Activated T-cell treated with anti-CD3 and anti-CD28 coated beads, Interleukin-2, amount 50 U/mL, for 48 hours (primary cell): ENCODE data around the gene ABCC8.

Experiments used
- DNase-seq, 2 experiments: peaks; one replicate each; pipeline ENCODE4 v3.0.0-alpha.2; 2020

The ABCC8 gene

GRCh38 chr11:17401841-17402240 is 74.8 kb downstream of the ABCC8 start:
- no peak for DNase-seq

- no peak for DNase-seq
Measured at GRCh38 chr11:17401316-17401715, 75.3 kb downstream of the ABCC8 start.

GRCh38 chr11:17400048-17400775 is 76.4 kb downstream of the ABCC8 start:
- DNase-seq: no peak

GRCh38 chr11:17399236-17399635 is 77.4 kb downstream of the ABCC8 start:
- DNase-seq: no peak

GRCh38 chr11:17397311-17398002 is 79.2 kb downstream of the ABCC8 start:
- no peak for DNase-seq

GRCh38 chr11:17396598-17397310 is 79.9 kb downstream of the ABCC8 start:
- DNase-seq: no peak

GRCh38 chr11:17395978-17396377 is 80.7 kb downstream of the ABCC8 start:
- DNase-seq: no peak

- DNase-seq: no peak
Measured at GRCh38 chr11:17395554-17395961, 81.1 kb downstream of the ABCC8 start.

- no peak for DNase-seq
Measured at GRCh38 chr11:17394743-17395390, 81.8 kb downstream of the ABCC8 start.

- DNase-seq: no peak
Measured at GRCh38 chr11:17393472-17393871, 83.2 kb downstream of the ABCC8 start.

- no peak for DNase-seq
Measured at GRCh38 chr11:17392872-17393271, 83.8 kb downstream of the ABCC8 start.

- DNase-seq: no peak
Measured at GRCh38 chr11:17391493-17392355, 84.9 kb downstream of the ABCC8 start.

GRCh38 chr11:17389957-17390649 is 86.5 kb downstream of the ABCC8 start:
- DNase-seq: peak in 1 of 2 experiments; percentile 26

- DNase-seq: peak; percentile 79 to 86
Measured at GRCh38 chr11:17389211-17389956, 87.3 kb downstream of the ABCC8 start.

GRCh38 chr11:17388609-17389210 is 87.9 kb downstream of the ABCC8 start, which contains the start of gene KCNJ11:
KCNJ11 (minus strand) TSS chr11:17388659; CDS start chr11:17388091, 568 bp downstream.
- DNase-seq: no peak

- peak in 1 of 2 experiments; percentile 26 for DNase-seq
Measured at GRCh38 chr11:17387811-17388210, 88.8 kb downstream of the ABCC8 start.

- no peak for DNase-seq
Measured at GRCh38 chr11:17387254-17387653, 89.4 kb downstream of the ABCC8 start.

- peak; percentile 66 to 73 for DNase-seq
Measured at GRCh38 chr11:17386331-17387084, 90.1 kb downstream of the ABCC8 start.

- DNase-seq: no peak
Measured at GRCh38 chr11:17385926-17386325, 90.7 kb downstream of the ABCC8 start.
